ENCODE results near the gene UCK2. TPM values are rescaled to one million over a fixed set of nuclear protein-coding genes. Genes with fewer than 3 reads are reported as not detected.

The UCK2 gene
- total RNA-seq, 1 experiment from 2014 or later, result 77.9 TPM

GRCh38 chr1:165861911-165862310 lies 34.5 kb downstream of the UCK2 start:
- Histone ChIP-seq H3K27me3 (ENCODE audit: insufficient read depth, low read length) (no peaks in the 10 kb centered on the region), H3K79me1 (ENCODE audit: insufficient read depth, low read depth, low read length, poor library complexity, severe bottlenecking) (peaks cover 9% of the 10 kb centered on the region), H2AFZ (ENCODE audit: low read length) (no peak overlapping the region), H2AK5ac (ENCODE audit: insufficient read length, low read length) (no peak overlapping the region), H3K14ac (ENCODE audit: insufficient read depth, low read length) (no peak overlapping the region), H4K20me1 (ENCODE audit: control insufficient read depth, insufficient read depth, insufficient read length) (peaks cover 2% of the 10 kb centered on the region), H2BK12ac (ENCODE audit: insufficient read length, low read depth, low read length) (no peak overlapping the region), H2BK120ac (ENCODE audit: low read depth, low read length, poor library complexity, severe bottlenecking) (no peak overlapping the region), H3K23ac (ENCODE audit: insufficient read length, low read depth, low read length) (no peak overlapping the region), H2BK5ac (ENCODE audit: insufficient read length, low read length) (no peak overlapping the region), H3K23me2 (ENCODE audit: insufficient read length, low read depth, low read length, poor library complexity, severe bottlenecking) (no peaks in the 10 kb centered on the region), H4K91ac (ENCODE audit: insufficient read length, low read depth, low read length) (no peak overlapping the region), H3T11ph (ENCODE audit: low read length) (no peak overlapping the region), H3K79me2 (ENCODE audit: insufficient read depth, low read length) (peaks cover 68% of the 10 kb centered on the region; the same call in 1 of the 2 replicates), H3K56ac (ENCODE audit: insufficient read length, low read depth, low read length) (no peak overlapping the region), H3K9me3 (ENCODE audit: control insufficient read depth, low read depth, low read length) (no peaks in the 10 kb centered on the region), H3K27ac (ENCODE audit: insufficient read length, low read depth, low read length) (no peak overlapping the region), H4K8ac (replicated peaks; ENCODE audit: insufficient read length, low read depth, low read length) (no peak overlapping the region), H3K4me1 (ENCODE audit: insufficient read depth, low read length) (peaks cover 9% of the 10 kb centered on the region; the same call in 1 of the 2 replicates), H3K4me2 (ENCODE audit: insufficient read depth, insufficient read length, low read length) (no peak overlapping the region), H2BK15ac (ENCODE audit: low read depth, low read length) (no peak overlapping the region), H3K18ac (ENCODE audit: insufficient read length, low read depth, low read length) (no peak overlapping the region), H4K5ac (ENCODE audit: insufficient read length, low read depth, low read length) (no peak overlapping the region), H2BK20ac (ENCODE audit: low read depth, low read length, poor library complexity, severe bottlenecking) (no peak overlapping the region), H3K4ac (ENCODE audit: low read depth, low read length) (no peak overlapping the region), H3K9ac (ENCODE audit: extremely low read depth, insufficient read length, low read length) (no peak overlapping the region)
- peak overlapping the region; percentile 1 to 8 (median 2); a peak in 3 of 7 replicates for H3K27ac Mint-ChIP-seq
- no CpG with 5 or more reads among the region's 5 CpGs for WGBS (ENCODE audit: extremely low coverage, insufficient read length, low lambda C conversion rate)
- DNase-seq, result no peak
- TF ChIP-seq, protein P1, sequence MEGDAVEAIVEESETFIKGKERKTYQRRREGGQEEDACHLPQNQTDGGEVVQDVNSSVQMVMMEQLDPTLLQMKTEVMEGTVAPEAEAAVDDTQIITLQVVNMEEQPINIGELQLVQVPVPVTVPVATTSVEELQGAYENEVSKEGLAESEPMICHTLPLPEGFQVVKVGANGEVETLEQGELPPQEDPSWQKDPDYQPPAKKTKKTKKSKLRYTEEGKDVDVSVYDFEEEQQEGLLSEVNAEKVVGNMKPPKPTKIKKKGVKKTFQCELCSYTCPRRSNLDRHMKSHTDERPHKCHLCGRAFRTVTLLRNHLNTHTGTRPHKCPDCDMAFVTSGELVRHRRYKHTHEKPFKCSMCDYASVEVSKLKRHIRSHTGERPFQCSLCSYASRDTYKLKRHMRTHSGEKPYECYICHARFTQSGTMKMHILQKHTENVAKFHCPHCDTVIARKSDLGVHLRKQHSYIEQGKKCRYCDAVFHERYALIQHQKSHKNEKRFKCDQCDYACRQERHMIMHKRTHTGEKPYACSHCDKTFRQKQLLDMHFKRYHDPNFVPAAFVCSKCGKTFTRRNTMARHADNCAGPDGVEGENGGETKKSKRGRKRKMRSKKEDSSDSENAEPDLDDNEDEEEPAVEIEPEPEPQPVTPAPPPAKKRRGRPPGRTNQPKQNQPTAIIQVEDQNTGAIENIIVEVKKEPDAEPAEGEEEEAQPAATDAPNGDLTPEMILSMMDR (conservative IDR thresholded peaks at IDR 0.05), result no peak
- no peaks in the 10 kb centered on the region for H3K27me3 Mint-ChIP-seq (ENCODE audit: low read depth)
- peaks cover 53 to 59% of the 10 kb centered on the region in 2 experiments for H3K4me1 Mint-ChIP-seq
- H3K36me3 Mint-ChIP-seq (ENCODE audit: insufficient read depth in 1 of 3, low read depth in 3 of 3), result peaks cover 9 to 13% (median 9%) of the 10 kb centered on the region in 3 experiments; a peak in 6 of 7 replicates
- H3K9me3 Mint-ChIP-seq, result 0 out of 5 replicates have a peak, but pooled peaks cover 0 to 5% of the 10 kb centered on the region in 2 experiments
- no peak overlapping the region for H3K4me3 Mint-ChIP-seq
